SKM-1 treated with dmso at 0.1 percent for 144 hours (cell line): ENCODE results near the gene GLE1.
A peak's percentile ranks its signal among the peaks of the same experiment; 100 is the strongest.

ENCODE experiments used
- DNase-seq: peaks from one replicate; lab custom pipeline; 2025; ENCODE audit not compliant: unreplicated experiment; lab: John Stamatoyannopoulos, UW

The GLE1 gene

GRCh38 chr9:128504485-128505413, at the start of gene GLE1:
GLE1 (plus strand) TSS chr9:128504719; CDS start chr9:128504806, 87 bp downstream.
- DNase-seq, result peak; percentile 89

- DNase-seq, result no peak
Measured at GRCh38 chr9:128454991-128455390, 49.5 kb upstream of the GLE1 start.

- peak; percentile 96 for DNase-seq
Measured at GRCh38 chr9:128455849-128456612, 48.5 kb upstream of the GLE1 start, which contains the start of gene ODF2. ODF2 (plus strand) TSS chr9:128456006; CDS start chr9:128456092, 86 bp downstream.

- peak; percentile 79 for DNase-seq
Measured at GRCh38 chr9:128456613-128457061, 47.9 kb upstream of the GLE1 start.

GRCh38 chr9:128457207-128457606, 47.3 kb upstream of the GLE1 start:
- DNase-seq, result no peak

DNA sequence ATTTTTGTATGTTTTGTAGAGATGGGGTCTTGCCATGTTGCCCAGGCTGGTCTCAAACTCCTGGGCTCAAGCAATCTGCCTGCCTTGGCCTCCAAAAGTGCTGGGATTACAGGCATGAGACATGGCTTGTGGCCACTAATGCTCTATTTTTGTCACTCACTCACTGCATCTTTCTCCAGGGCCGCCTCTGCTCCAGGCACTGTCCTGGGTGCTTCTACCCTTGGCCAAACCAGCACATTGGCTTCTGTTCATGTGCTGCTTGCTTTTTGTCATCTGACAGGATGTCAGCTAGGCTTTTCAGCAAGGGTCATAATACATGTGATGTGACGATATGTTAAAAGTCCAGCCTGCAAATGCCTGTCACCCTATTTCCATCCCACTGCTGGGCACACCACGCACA, 45.5 kb upstream of the GLE1 start:
- no peak for DNase-seq

- no peak for DNase-seq
Measured at GRCh38 chr9:128469070-128469469, 35.4 kb upstream of the GLE1 start.

GRCh38 chr9:128470560-128470959, 34.0 kb upstream of the GLE1 start:
- peak; percentile 70 for DNase-seq

- no peak for DNase-seq
Measured at GRCh38 chr9:128473104-128473503, 31.4 kb upstream of the GLE1 start.

- no peak for DNase-seq
Measured at GRCh38 chr9:128475867-128476266, 28.7 kb upstream of the GLE1 start.

DNA sequence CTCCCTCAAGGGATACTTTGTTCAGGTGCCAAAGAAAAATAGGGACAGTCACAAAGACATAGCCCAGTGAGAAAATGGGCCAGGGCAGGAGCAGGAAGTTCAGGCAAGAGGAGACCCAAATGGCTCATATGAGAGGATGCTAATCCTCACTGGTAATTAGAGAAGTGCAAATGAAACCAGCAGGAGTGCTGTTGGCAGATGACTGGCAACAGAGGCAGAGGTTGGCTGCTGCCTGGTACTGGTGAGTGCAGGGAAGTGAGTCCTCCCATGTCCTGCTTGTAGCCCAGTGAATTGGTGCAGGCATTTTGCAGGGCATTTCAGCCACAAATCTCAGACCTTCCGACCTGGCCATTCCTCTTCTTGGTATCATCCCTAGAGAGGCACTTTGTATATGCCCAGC, 25.3 kb upstream of the GLE1 start:
- DNase-seq, result no peak

- no peak for DNase-seq
Measured at GRCh38 chr9:128481561-128481960, 23.0 kb upstream of the GLE1 start.

GRCh38 chr9:128482186-128482585, 22.3 kb upstream of the GLE1 start:
- DNase-seq, result no peak

DNA sequence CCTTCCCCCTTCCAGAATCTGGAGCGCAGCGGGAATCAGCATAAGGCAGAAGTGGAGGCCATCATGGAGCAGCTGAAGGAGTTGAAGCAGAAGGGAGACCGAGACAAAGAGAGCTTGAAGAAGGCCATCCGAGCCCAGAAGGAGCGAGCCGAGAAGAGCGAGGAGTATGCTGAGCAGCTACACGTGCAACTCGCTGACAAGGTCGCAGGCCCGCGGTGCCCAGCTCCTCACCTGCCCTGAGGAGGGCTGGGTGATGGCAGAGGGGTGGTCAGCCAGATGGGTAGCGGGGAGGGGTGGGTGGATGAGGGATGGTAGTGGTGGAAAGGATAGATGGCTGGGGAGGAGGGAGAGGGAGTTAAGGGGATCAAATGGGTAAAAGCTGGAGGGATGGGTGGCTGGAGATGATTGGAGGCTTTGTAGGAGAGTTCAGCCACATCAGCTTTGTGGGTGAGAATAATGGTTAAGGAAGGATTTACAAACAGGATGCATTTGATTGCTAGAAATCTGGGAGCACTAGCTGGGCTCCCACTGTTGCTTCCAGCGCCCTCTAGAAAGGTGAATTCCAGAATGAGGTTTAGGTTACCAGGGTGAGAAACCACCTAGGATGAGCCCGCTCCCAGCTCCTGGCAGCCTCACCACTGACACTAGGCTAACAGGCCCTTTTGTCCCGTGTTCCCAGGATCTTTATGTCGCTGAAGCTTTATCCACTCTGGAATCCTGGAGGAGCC, 19.7 kb upstream of the GLE1 start:
- DNase-seq, result no peak

GRCh38 chr9:128485414-128485855, 19.1 kb upstream of the GLE1 start:
- DNase-seq, result no peak

GRCh38 chr9:128486201-128486600, 18.3 kb upstream of the GLE1 start:
- DNase-seq, result no peak

DNA sequence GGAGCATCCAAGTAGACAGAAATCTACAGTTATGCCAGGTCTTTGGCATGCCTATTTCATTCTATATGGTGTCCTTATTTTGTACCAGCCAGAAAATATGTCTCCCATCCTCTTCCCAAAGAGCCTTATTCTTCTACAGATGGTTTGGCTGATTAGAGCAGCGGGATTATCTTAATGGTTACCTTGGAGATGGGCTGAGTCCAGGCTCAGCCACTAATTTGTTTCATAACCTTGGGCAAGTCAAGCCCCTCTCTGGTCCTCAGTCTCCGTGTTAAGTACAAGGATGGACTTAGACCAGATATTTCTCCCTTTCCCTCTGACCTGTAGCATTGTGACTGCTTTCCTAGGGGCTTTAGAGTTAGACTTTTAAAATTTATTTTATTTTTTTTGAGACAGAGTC, 11.1 kb upstream of the GLE1 start:
- DNase-seq, result no peak

DNA sequence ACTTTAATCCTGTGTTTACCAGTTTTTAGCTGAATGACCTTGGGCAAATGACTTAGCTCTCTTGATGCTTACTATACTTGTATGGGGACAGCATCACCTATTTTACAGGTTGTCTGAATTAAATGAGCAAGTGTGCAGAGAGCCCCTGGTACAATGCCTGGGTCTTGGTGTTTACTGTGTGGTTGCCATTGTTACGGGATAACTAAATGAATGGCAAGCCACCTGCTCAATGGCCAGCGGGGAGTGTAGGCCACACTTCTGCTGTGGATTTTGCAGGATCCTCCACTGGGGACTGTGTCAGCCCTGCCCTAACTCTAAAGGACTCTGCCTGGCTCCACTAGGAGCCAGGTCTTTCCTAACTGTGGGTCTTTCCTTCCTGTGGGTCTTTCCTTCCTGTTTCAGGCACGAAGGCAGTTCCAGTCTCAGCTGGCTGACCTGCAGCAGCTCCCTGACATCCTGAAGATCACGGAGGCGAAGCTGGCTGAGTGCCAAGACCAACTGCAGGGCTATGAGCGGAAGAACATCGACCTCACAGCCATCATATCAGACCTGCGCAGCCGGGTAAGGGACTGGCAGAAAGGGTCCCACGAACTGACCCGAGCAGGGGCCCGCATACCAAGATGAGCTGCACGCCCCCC, 10.3 kb upstream of the GLE1 start:
- peak; percentile 52 for DNase-seq

GRCh38 chr9:128494746-128495129, 9.8 kb upstream of the GLE1 start:
- no peak for DNase-seq

DNA sequence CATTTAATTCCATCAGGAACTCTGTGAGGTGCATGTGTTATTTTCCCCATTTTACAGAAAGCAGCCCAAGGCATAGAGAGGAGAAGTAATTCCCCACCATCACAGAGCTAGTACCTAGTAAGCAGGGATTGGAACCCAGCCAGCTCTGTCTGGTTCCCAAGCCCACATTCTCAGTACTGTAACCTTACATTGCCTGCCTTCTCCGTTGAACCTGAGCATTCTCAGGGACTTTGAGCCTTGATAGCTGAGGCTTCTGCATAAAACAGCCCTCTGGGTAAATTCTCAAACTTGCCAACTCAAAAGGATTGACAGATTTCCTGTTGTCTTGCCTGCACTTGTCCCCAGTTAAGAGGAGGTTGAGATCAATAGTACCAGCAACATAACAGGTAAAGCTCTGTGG, 9.2 kb upstream of the GLE1 start:
- no peak for DNase-seq
